Measurements from ENCODE around the gene PODXL2. TPM values are rescaled to one million over a fixed set of nuclear protein-coding genes. Genes with fewer than 3 reads are reported as not detected.

The PODXL2 gene
- total RNA-seq, 2 experiments from 2014 or later, result 4.0 to 4.2 TPM

- no peak overlapping the region for H3K4me3 Mint-ChIP-seq
- no peaks in the 10 kb centered on the region for H3K4me1 Mint-ChIP-seq (ENCODE audit: low read depth)
- H3K36me3 Mint-ChIP-seq (ENCODE audit: low read depth), result no peaks in the 10 kb centered on the region
- intact Hi-C loops (cut with DNase I, micrococcal nuclease), result no loop called here
- Histone ChIP-seq H3K4me1 (ENCODE audit: insufficient read depth, low read length) (no peaks in the 10 kb centered on the region), H3K27ac (ENCODE audit: low read depth in 1 of 2, low read length in 2 of 2) (no peak overlapping the region), H3K9me3 (ENCODE audit: control insufficient read depth in 1 of 2, insufficient read depth in 1 of 2, low read length in 2 of 2) (no peaks in the 10 kb centered on the region), H3K27me3 (ENCODE audit: control insufficient read depth in 1 of 2, insufficient read depth in 2 of 2, low read length in 2 of 2) (no peaks in the 10 kb centered on the region), H3K36me3 (ENCODE audit: insufficient read depth, low read length) (no peaks in the 10 kb centered on the region), H3K4me3 (ENCODE audit: low read length) (no peak overlapping the region)
- H3K27ac Mint-ChIP-seq, result no peak overlapping the region
- DNase-seq (no peak), ATAC-seq (ENCODE audit: poor library complexity) (no peak)
- TF ChIP-seq CTCF (IDR thresholded peaks at IDR 0.05), result no peak
- POLR2A ChIA-PET, result no interaction called here
- CTCF ChIA-PET, result no interaction called here
- no peaks in the 10 kb centered on the region for H3K27me3 Mint-ChIP-seq
- no peaks in the 10 kb centered on the region for H3K9me3 Mint-ChIP-seq
Observed at GRCh38 chr3:127645371-127646015, 16.5 kb downstream of the PODXL2 start.

GRCh38 chr3:127646501-127647046 is 17.6 kb downstream of the PODXL2 start:
- H3K27ac ChIP-seq (ENCODE audit: low read depth in 1 of 2, low read length in 2 of 2), result no peak overlapping the region
- ChIA-PET POLR2A (no interaction called here), CTCF (interaction anchor here (0.9 kb wide), 1 partner anchor 72 kb away, joined by 4 read pairs; no protein-coding TSS in a partner anchor)
- no peak overlapping the region for H3K4me3 ChIP-seq (ENCODE audit: low read length)
- Mint-ChIP-seq H3K4me3 (no peak overlapping the region), H3K27ac (no peak overlapping the region), H3K9me3 (no peaks in the 10 kb centered on the region), H3K4me1 (ENCODE audit: low read depth) (no peaks in the 10 kb centered on the region), H3K36me3 (ENCODE audit: low read depth) (no peaks in the 10 kb centered on the region), H3K27me3 (no peaks in the 10 kb centered on the region)
- H3K36me3 ChIP-seq (ENCODE audit: insufficient read depth, low read length), result no peaks in the 10 kb centered on the region
- TF ChIP-seq CTCF (IDR thresholded peaks at IDR 0.05), result no peak
- H3K27me3 ChIP-seq (ENCODE audit: control insufficient read depth in 1 of 2, insufficient read depth in 2 of 2, low read length in 2 of 2), result no peaks in the 10 kb centered on the region
- intact Hi-C loops (cut with DNase I, micrococcal nuclease), result no loop called here
- no peaks in the 10 kb centered on the region for H3K9me3 ChIP-seq (ENCODE audit: control insufficient read depth in 1 of 2, insufficient read depth in 1 of 2, low read length in 2 of 2)
- DNase-seq (no peak), ATAC-seq (ENCODE audit: poor library complexity) (no peak)
- H3K4me1 ChIP-seq (ENCODE audit: insufficient read depth, low read length), result no peaks in the 10 kb centered on the region

- intact Hi-C loops (cut with DNase I, micrococcal nuclease), result no loop called here
- POLR2A ChIA-PET, result no interaction called here
- TF ChIP-seq CTCF (IDR thresholded peaks at IDR 0.05), result no peak
- Histone ChIP-seq H3K27ac (ENCODE audit: low read depth in 1 of 2, low read length in 2 of 2) (no peak overlapping the region), H3K27me3 (ENCODE audit: control insufficient read depth in 1 of 2, insufficient read depth in 2 of 2, low read length in 2 of 2) (no peaks in the 10 kb centered on the region), H3K4me3 (ENCODE audit: low read length) (no peak overlapping the region), H3K4me1 (ENCODE audit: insufficient read depth, low read length) (peaks cover 3% of the 10 kb centered on the region), H3K36me3 (ENCODE audit: insufficient read depth, low read length) (no peaks in the 10 kb centered on the region), H3K9me3 (ENCODE audit: control insufficient read depth in 1 of 2, insufficient read depth in 1 of 2, low read length in 2 of 2) (no peaks in the 10 kb centered on the region)
- Mint-ChIP-seq H3K36me3 (ENCODE audit: low read depth) (no peaks in the 10 kb centered on the region), H3K27me3 (no peaks in the 10 kb centered on the region), H3K4me3 (no peak overlapping the region), H3K9me3 (no peaks in the 10 kb centered on the region), H3K27ac (no peak overlapping the region), H3K4me1 (ENCODE audit: low read depth) (no peaks in the 10 kb centered on the region)
- DNase-seq, result no peak
- no peak for ATAC-seq (ENCODE audit: poor library complexity)
- CTCF ChIA-PET, result interaction anchor here (0.9 kb wide), 1 partner anchor 72 kb away, joined by 4 read pairs; no protein-coding TSS in a partner anchor
Observed at GRCh38 chr3:127647166-127647844, 18.3 kb downstream of the PODXL2 start.

Measured in CD4-positive, alpha-beta T cell (primary cell).